Heart left ventricle (tissue), 13 donors: ENCODE results near the gene ALCAM.

Experiments used
- CTCF ChIP-seq, 12 donors: fragments of 200-600 bp; sonication (generic) in 4 of 12; IDR thresholded peaks; one replicate each; pipeline versions ENCODE4 v1.5.0 to v1.8.0; 2018 to 2022; ENCODE audit warnings: antibody characterized with exemption in 12 of 12, mild to moderate bottlenecking in 5 of 12
- POLR2A ChIP-seq, 2 donors: fragments of 450-650 bp; IDR thresholded peaks; one replicate each; pipeline ENCODE4 v1.6.1; 2017; ENCODE audit warnings: antibody characterized with exemption in 2 of 2, mild to moderate bottlenecking in 2 of 2, moderate library complexity in 2 of 2
- donor health status: ischemic (EF 13 %, LVEDD 7.1; RV severe dilation, severe dysfunction).
- donor health status: DM: no; HTN: yes; CAD: no.
- donor health status: DM: no; HTN: no; CAD: no.
- donor health status: ischemic (EF 25% LVEDD 6.9; RV normal size, moderate dysfunction).
- donor health status: ischemic (EF 25% LVEDD 5.7; RV mildly dilated, moderate dysfunction).
- donor health status: ischemic (EF 35%, LVEDD 5.7; RV mildly dilated, moderate dysfunction).
- donor health status: nonischemic (EF 11% LVEDD 7.7; RV severe dilation, severe dysfunction).
- donor health status: DM: yes; HTN: yes; CAD: no.
- donor health status: PGD.
- donor health status: ischemic (EF 29% LVEDD 5.4; RV normal size, mild dysfunction).
- donor health status: nonischemic (EF 23%, LVEDD 6.1; RV moderate dilation, normal function).

GRCh38 chr3:105525531-105525930 lies 158.8 kb downstream of the ALCAM start:
- TF ChIP-seq CTCF (IDR thresholded peaks at IDR 0.05) (no peak), POLR2A (IDR thresholded peaks at IDR 0.05) (no peak)
